ENCODE measurements around the gene SHCBP1.

SHCBP1 gene

GRCh38 chr16:46614006-46614405, 7.2 kb downstream of the SHCBP1 start:
- no peak for DNase-seq

- DNase-seq, result no peak
Measured at GRCh38 chr16:46613352-46613751, 7.8 kb downstream of the SHCBP1 start.

- no peak for DNase-seq
Measured at GRCh38 chr16:46612121-46612520, 9.1 kb downstream of the SHCBP1 start.

GRCh38 chr16:46607529-46607928, 13.7 kb downstream of the SHCBP1 start:
- DNase-seq, result no peak

GRCh38 chr16:46606231-46606630, 14.9 kb downstream of the SHCBP1 start:
- DNase-seq, result no peak

- no peak for DNase-seq
Measured at GRCh38 chr16:46591257-46591656, 29.9 kb downstream of the SHCBP1 start.

GRCh38 chr16:46586011-46586577, 35.1 kb downstream of the SHCBP1 start:
- DNase-seq, result no peak

- DNase-seq, result no peak
Measured at GRCh38 chr16:46583036-46583435, 38.1 kb downstream of the SHCBP1 start.

GRCh38 chr16:46582313-46582712, 38.9 kb downstream of the SHCBP1 start:
- DNase-seq, result no peak

GRCh38 chr16:46577988-46578579, 43.1 kb downstream of the SHCBP1 start:
- no peak for DNase-seq

- no peak for DNase-seq
Measured at GRCh38 chr16:46573834-46574159, 47.4 kb downstream of the SHCBP1 start.

GRCh38 chr16:46573008-46573833, 48.0 kb downstream of the SHCBP1 start:
- DNase-seq, result no peak

GRCh38 chr16:46569231-46569735, 51.9 kb downstream of the SHCBP1 start:
- DNase-seq, result no peak

GRCh38 chr16:46568472-46569230, 52.5 kb downstream of the SHCBP1 start:
- DNase-seq, result no peak

- DNase-seq, result no peak
Measured at GRCh38 chr16:46562979-46563378, 58.2 kb downstream of the SHCBP1 start.

GRCh38 chr16:46558018-46558417, 63.2 kb downstream of the SHCBP1 start:
- DNase-seq, result no peak

GRCh38 chr16:46555951-46556350, 65.2 kb downstream of the SHCBP1 start:
- no peak for DNase-seq

GRCh38 chr16:46554435-46554834, 66.7 kb downstream of the SHCBP1 start:
- DNase-seq, result peak; percentile 80

- DNase-seq, result no peak
Measured at GRCh38 chr16:46549477-46549876, 71.7 kb downstream of the SHCBP1 start.

Measured in activated effector memory CD4-positive, alpha-beta T cell treated with anti-CD3 and anti-CD28 coated beads, Interleukin-2, amount 50 U/mL, for 16 hours (primary cell).